OCI-LY3 (cell line): ENCODE results near the gene TRIM31.

Experiments used
- H2AFZ ChIP-seq: fragments of 200-600, 300-600 bp; shearing (Covaris generic); 2 replicates; pipeline ENCODE4 v1.6.0; 2014; ENCODE audit warnings: antibody characterized with exemption, low read depth, low read length
- H3K27ac ChIP-seq: fragments of 200-600, 300-600 bp; sonication (generic); 2 replicates; pipeline ENCODE4 v1.5.1; 2014; ENCODE audit warnings: mild to moderate bottlenecking, low read length, moderate library complexity, mixed read lengths
- H3K27me3 ChIP-seq: fragments of 200-600, 300-600 bp; sonication (generic); 2 replicates; pipeline ENCODE4 v1.6.1; 2014; ENCODE audit warnings: low read depth, low read length, mixed read lengths
- H3K36me3 ChIP-seq: fragments of 200-600, 300-600 bp; sonication (generic); replicated peaks from 2 replicates; pipeline ENCODE3; 2014; ENCODE audit warnings: low read depth, low read length, mixed read lengths
- H3K4me1 ChIP-seq: fragments of 300-600, 200-600 bp; sonication (generic); 2 replicates; pipeline ENCODE4 v1.6.1; 2014; ENCODE audit warnings: low read length, mixed read lengths
- H3K4me2 ChIP-seq: fragments of 200-600, 300-600 bp; sonication (generic); 2 replicates; pipeline ENCODE4 v1.6.1; 2014; ENCODE audit warnings: low read length, mixed read lengths
- H3K4me3 ChIP-seq: fragments of 300-600, 200-600 bp; sonication (generic); 2 replicates; pipeline ENCODE4 v1.5.1; 2014; ENCODE audit warnings: antibody characterized with exemption, mild to moderate bottlenecking, low read length, moderate library complexity
- H3K79me2 ChIP-seq: fragments of 300-600, 200-600 bp; shearing (Covaris generic); 2 replicates; pipeline ENCODE4 v1.6.1; 2014; ENCODE audit warnings: mild to moderate bottlenecking, low read length, mixed read lengths
- H3K9ac ChIP-seq: fragments of 300-600, 200-600 bp; shearing (Covaris generic); 2 replicates; pipeline ENCODE4 v1.6.0; 2014; ENCODE audit warnings: mild to moderate bottlenecking, low read length, moderate library complexity
- H3K9me3 ChIP-seq: fragments of 200-600, 300-600 bp; shearing (Covaris generic); 2 replicates; pipeline ENCODE4 v1.6.1; 2014; ENCODE audit warnings: low read length, mixed read lengths; ENCODE audit not compliant: insufficient read depth
- H4K20me1 ChIP-seq: fragments of 200-600, 300-600 bp; sonication (generic); 2 replicates; pipeline ENCODE4 v1.6.1; 2016; ENCODE audit warnings: low read length, mixed read lengths; ENCODE audit not compliant: insufficient read depth
- EZH2phosphoT487 ChIP-seq: fragments of 200-600 bp; shearing (Covaris generic); IDR thresholded peaks from 2 replicates; pipeline ENCODE4 v1.6.1; 2018; ENCODE audit warnings: antibody characterized with exemption, mixed run types, low read depth
- TF ChIP-seq, protein P1 (sequence below): fragments of 200-600, 300-600 bp; sonication (generic); IDR thresholded peaks from 2 replicates; pipeline ENCODE4 v1.5.1; 2014; ENCODE audit warnings: antibody characterized with exemption, low read length, low read depth

The TRIM31 gene

DNA sequence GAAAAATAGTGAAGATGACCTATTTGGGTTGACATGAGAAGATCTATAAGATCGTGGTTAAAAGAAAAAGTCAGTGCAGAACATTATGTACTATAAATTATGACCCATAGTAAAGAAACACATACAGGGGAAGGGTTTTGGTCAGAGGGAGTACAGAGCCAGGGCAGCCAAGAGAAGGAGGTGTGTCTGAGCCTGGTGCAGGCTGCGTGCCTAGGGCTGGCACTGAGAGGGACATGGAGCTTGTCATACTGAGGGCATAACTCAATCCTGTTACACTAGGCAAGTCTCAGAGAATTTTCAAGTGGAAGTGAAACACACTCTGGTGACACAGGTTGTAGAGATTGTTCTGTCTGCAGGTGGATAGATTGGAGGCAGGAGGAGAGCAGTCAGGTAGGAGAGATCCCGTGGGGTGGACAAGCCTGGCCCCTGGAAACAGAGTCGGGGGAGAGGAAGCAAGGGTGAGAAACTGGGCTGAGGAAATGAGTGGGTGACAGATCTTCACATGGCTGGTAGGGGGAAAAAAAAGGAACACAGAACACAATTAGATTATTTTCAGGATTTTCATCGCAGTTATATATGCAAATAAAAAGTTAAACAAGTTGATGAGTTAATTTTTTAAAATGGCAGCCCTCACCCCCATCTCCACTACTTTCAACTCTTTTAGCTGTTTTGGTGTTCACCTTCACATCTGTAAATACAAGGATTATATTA, 18.8 kb downstream of the TRIM31 start:
- H3K27me3 ChIP-seq, result peaks cover 8% of the 10 kb centered on the region; the same call in 1 of the 2 replicates
- no peaks in the 10 kb centered on the region for H4K20me1 ChIP-seq
- no peak overlapping the region for H3K4me3 ChIP-seq
- no peak overlapping the region for H3K27ac ChIP-seq
- H3K4me1 ChIP-seq, result peaks cover 9% of the 10 kb centered on the region; the same call in 1 of the 2 replicates
- H3K9ac ChIP-seq, result no peak overlapping the region
- no peak overlapping the region for H2AFZ ChIP-seq
- H3K9me3 ChIP-seq, result no peaks in the 10 kb centered on the region
- H3K79me2 ChIP-seq, result no peaks in the 10 kb centered on the region
- TF ChIP-seq, protein P1, sequence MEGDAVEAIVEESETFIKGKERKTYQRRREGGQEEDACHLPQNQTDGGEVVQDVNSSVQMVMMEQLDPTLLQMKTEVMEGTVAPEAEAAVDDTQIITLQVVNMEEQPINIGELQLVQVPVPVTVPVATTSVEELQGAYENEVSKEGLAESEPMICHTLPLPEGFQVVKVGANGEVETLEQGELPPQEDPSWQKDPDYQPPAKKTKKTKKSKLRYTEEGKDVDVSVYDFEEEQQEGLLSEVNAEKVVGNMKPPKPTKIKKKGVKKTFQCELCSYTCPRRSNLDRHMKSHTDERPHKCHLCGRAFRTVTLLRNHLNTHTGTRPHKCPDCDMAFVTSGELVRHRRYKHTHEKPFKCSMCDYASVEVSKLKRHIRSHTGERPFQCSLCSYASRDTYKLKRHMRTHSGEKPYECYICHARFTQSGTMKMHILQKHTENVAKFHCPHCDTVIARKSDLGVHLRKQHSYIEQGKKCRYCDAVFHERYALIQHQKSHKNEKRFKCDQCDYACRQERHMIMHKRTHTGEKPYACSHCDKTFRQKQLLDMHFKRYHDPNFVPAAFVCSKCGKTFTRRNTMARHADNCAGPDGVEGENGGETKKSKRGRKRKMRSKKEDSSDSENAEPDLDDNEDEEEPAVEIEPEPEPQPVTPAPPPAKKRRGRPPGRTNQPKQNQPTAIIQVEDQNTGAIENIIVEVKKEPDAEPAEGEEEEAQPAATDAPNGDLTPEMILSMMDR, result no peak
- no peak for TF ChIP-seq EZH2phosphoT487
- H3K36me3 ChIP-seq, result no peaks in the 10 kb centered on the region
- H3K4me2 ChIP-seq, result no peak overlapping the region

GRCh38 chr6:30092852-30093543, 19.9 kb downstream of the TRIM31 start:
- Histone ChIP-seq H3K4me2 (no peak overlapping the region), H3K27me3 (0 out of 2 replicates have a peak, but pooled peaks cover 8% of the 10 kb centered on the region), H3K79me2 (no peaks in the 10 kb centered on the region), H3K36me3 (no peaks in the 10 kb centered on the region), H3K9me3 (no peaks in the 10 kb centered on the region), H3K4me3 (no peak overlapping the region), H3K4me1 (peaks cover 8% of the 10 kb centered on the region; the same call in 1 of the 2 replicates), H2AFZ (no peak overlapping the region), H3K27ac (no peak overlapping the region), H3K9ac (no peak overlapping the region), H4K20me1 (no peaks in the 10 kb centered on the region)
- TF ChIP-seq, protein P1, result no peak

GRCh38 chr6:30091577-30092381, 21.1 kb downstream of the TRIM31 start:
- Histone ChIP-seq H3K36me3 (no peaks in the 10 kb centered on the region), H3K4me1 (peaks cover 5% of the 10 kb centered on the region; the same call in 1 of the 2 replicates), H3K4me2 (no peak overlapping the region), H3K9ac (no peak overlapping the region), H2AFZ (no peak overlapping the region), H3K9me3 (no peaks in the 10 kb centered on the region), H3K4me3 (no peak overlapping the region), H3K27me3 (0 out of 2 replicates have a peak, but pooled peaks cover 8% of the 10 kb centered on the region), H3K27ac (no peak overlapping the region), H3K79me2 (no peaks in the 10 kb centered on the region), H4K20me1 (no peaks in the 10 kb centered on the region)
- TF ChIP-seq EZH2phosphoT487, result no peak
- TF ChIP-seq, protein P1, result no peak

DNA sequence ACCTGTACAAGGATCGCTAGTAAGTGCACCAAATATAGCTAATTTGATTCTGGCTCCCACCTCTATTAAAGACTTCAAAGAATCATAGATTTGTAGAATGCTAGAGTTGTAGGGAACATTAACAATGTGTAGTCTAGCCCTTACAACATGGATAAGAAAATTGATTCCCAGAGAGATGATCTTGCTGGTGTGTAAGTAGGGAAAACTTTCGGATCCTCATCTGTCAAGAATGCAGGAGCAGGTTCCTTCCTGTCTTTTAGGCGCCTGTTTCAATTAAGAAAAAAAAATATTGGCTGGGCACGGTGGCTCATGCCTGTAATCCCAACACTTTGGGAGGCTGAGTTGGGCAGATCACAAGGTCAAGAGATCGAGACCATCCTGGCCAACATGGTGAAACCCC, 25.0 kb downstream of the TRIM31 start:
- no peak overlapping the region for H3K4me2 ChIP-seq
- H2AFZ ChIP-seq, result no peak overlapping the region
- no peaks in the 10 kb centered on the region for H3K9me3 ChIP-seq
- H3K79me2 ChIP-seq, result no peaks in the 10 kb centered on the region
- H3K9ac ChIP-seq, result no peak overlapping the region
- no peaks in the 10 kb centered on the region for H3K4me1 ChIP-seq
- no peak overlapping the region for H3K27ac ChIP-seq
- H4K20me1 ChIP-seq, result no peaks in the 10 kb centered on the region
- H3K4me3 ChIP-seq, result no peak overlapping the region
- H3K36me3 ChIP-seq, result no peaks in the 10 kb centered on the region
- TF ChIP-seq EZH2phosphoT487, result no peak
- TF ChIP-seq, protein P1, result no peak
- 0 out of 2 replicates have a peak, but pooled peaks cover 6% of the 10 kb centered on the region for H3K27me3 ChIP-seq
